HepG2 (cell line): Measurements from ENCODE around the gene GALNT12. TPM values are rescaled to one million over a fixed set of nuclear protein-coding genes. Genes with fewer than 3 reads are reported as not detected.

Experiments
- ATAC-seq: fragments of 200-7000 bp; cut with Tn5 transposase; 3 replicates; pipeline ENCODE4 v1.9.1; 2020; ENCODE audit warnings: mild to moderate bottlenecking, moderate library complexity
- BruUV-seq: library from RNA; stranded (reverse); fragments of 400-500 nt; replicated peaks from 2 replicates; lab custom pipeline; 2021; lab: Mats Ljungman, UMichigan
- CTCF ChIA-PET: fragments of 300-600 bp; formaldehyde crosslinking; extraction: SDS; loops from one replicate; lab custom pipeline; 2021; ENCODE audit warnings: low total read pairs, inconsistent platforms, low intra/inter-chr PET ratio; lab: Yijun Ruan, JAX
- POLR2A ChIA-PET: fragments of 350-600 bp; sonication (Branson Sonifier 250); formaldehyde crosslinking; loops from one replicate; lab custom pipeline; 2020; ENCODE audit warnings: antibody characterized with exemption, inconsistent platforms; lab: Yijun Ruan, JAX
- DNase-seq: peaks from one replicate; pipeline ENCODE4 v3.0.0-alpha.2; 2015; ENCODE audit warnings: low spot score
- FAIRE-seq: peaks from 3 replicates; lab custom pipeline; 2011; peaks lifted over from hg19 to GRCh38; lab: Jason Lieb, UNC
- H2AFZ ChIP-seq: one replicate; pipeline ENCODE4 v1.6.1; 2011; ENCODE audit warnings: low read length, inconsistent platforms
- H3K27ac ChIP-seq: fragments of 300-600 bp; 3 replicates; pipeline ENCODE4 v1.8.0; 2011; ENCODE audit warnings: mixed run types, mild to moderate bottlenecking, mixed read lengths, low read length, inconsistent platforms; ENCODE audit not compliant: insufficient read depth; ENCODE audit errors: extremely low read length
- H3K27me3 ChIP-seq, 2 experiments: fragments of 200-600 bp in 1 of 2; 2 replicates in 1 of 2; 3 replicates in 1 of 2; pipeline versions ENCODE4 v1.6.0 to v1.8.0; 2011; ENCODE audit warnings: low read length in 2 of 2, mild to moderate bottlenecking in 2 of 2, moderate library complexity in 2 of 2, inconsistent platforms in 1 of 2; ENCODE audit not compliant: insufficient read depth in 2 of 2, control insufficient read depth in 1 of 2
- H3K36me3 ChIP-seq, 2 experiments: fragments of 200-600 bp in 1 of 2; replicated peaks in 1 of 2; 2 replicates in 1 of 2; 3 replicates in 1 of 2; pipeline versions ENCODE4 v1.5.1 to v1.8.0; 2011; ENCODE audit warnings: low read length in 2 of 2, inconsistent platforms in 1 of 2; ENCODE audit not compliant: insufficient read depth in 2 of 2, control insufficient read depth in 1 of 2
- H3K4me1 ChIP-seq: 2 replicates; pipeline ENCODE4 v1.5.1; 2012; ENCODE audit warnings: low read length, inconsistent platforms; ENCODE audit not compliant: insufficient read depth
- H3K4me2 ChIP-seq: 2 replicates; pipeline ENCODE4 v1.6.0; 2011; ENCODE audit warnings: low read depth, low read length, inconsistent platforms
- H3K4me3 ChIP-seq, 3 experiments: fragments of 200-600 bp in 1 of 3; sonication (generic), shearing (Covaris generic) in 1 of 3; replicated peaks in 1 of 3; 2 replicates each; pipeline ENCODE4 v1.5.1; 2011 to 2016; ENCODE audit warnings: low read length in 3 of 3, inconsistent platforms in 2 of 3, low read depth in 2 of 3, mild to moderate bottlenecking in 2 of 3, control low read depth in 1 of 3, mixed read lengths in 1 of 3; ENCODE audit not compliant: insufficient read depth in 1 of 3
- H3K79me2 ChIP-seq: one replicate; pipeline ENCODE4 v1.6.1; 2011; ENCODE audit warnings: low read length, inconsistent platforms; ENCODE audit not compliant: insufficient read depth
- H3K9ac ChIP-seq: 2 replicates; pipeline ENCODE4 v1.6.0; 2011; ENCODE audit warnings: mild to moderate bottlenecking, low read depth, low read length, inconsistent platforms; ENCODE audit not compliant: insufficient read depth
- H3K9me3 ChIP-seq: 2 replicates; pipeline ENCODE4 v1.5.1; 2012; ENCODE audit warnings: mild to moderate bottlenecking, low read length
- H4K20me1 ChIP-seq: 2 replicates; pipeline ENCODE4 v1.6.0; 2011; ENCODE audit warnings: inconsistent platforms, mild to moderate bottlenecking, low read length, moderate library complexity; ENCODE audit not compliant: insufficient read depth
- BORCS8-MEF2B ChIP-seq: sonication (generic); formaldehyde crosslinking; IDR thresholded peaks from 2 replicates; pipeline ENCODE4 v1.8.0; 2022; ENCODE audit warnings: mild to moderate bottlenecking, missing genetic modification reagents
- ETV5 ChIP-seq: IDR thresholded peaks from 2 replicates; pipeline ENCODE4 v1.6.1; 2018; ENCODE audit warnings: missing biosample characterization, missing genetic modification reagents, inconsistent platforms, borderline replicate concordance
- GPN1 ChIP-seq: sonication (generic); formaldehyde crosslinking; IDR thresholded peaks from 2 replicates; pipeline ENCODE4 v1.5.1; 2020; ENCODE audit warnings: missing genetic modification reagents, borderline replicate concordance
- HOXA3 ChIP-seq: sonication (generic); formaldehyde crosslinking; IDR thresholded peaks from 2 replicates; pipeline ENCODE4 v1.5.0; 2020; ENCODE audit warnings: missing genetic modification reagents
- KLF6 ChIP-seq: IDR thresholded peaks from 2 replicates; pipeline ENCODE4 v1.8.0; 2016; ENCODE audit warnings: missing biosample characterization, missing genetic modification reagents
- MBD4 ChIP-seq: IDR thresholded peaks from 2 replicates; pipeline ENCODE4 v1.6.1; 2012; ENCODE audit warnings: low read length, inconsistent platforms, borderline replicate concordance
- NFATC3 ChIP-seq: sonication (generic); formaldehyde crosslinking; IDR thresholded peaks from 2 replicates; pipeline ENCODE4 v1.5.1; 2020; ENCODE audit warnings: mild to moderate bottlenecking, missing genetic modification reagents
- NFE2L1 ChIP-seq: sonication (generic); formaldehyde crosslinking; IDR thresholded peaks from 2 replicates; pipeline ENCODE4 v1.4.0; 2020; ENCODE audit warnings: missing genetic modification reagents, mild to moderate bottlenecking, borderline replicate concordance
- NFYB ChIP-seq: sonication (generic); formaldehyde crosslinking; IDR thresholded peaks from 2 replicates; pipeline ENCODE4 v1.4.0; 2020; ENCODE audit warnings: missing genetic modification reagents
- POGZ ChIP-seq: sonication (generic); formaldehyde crosslinking; IDR thresholded peaks from 2 replicates; pipeline ENCODE4 v1.4.0; 2020; ENCODE audit warnings: mild to moderate bottlenecking, missing genetic modification reagents
- SATB2 ChIP-seq: sonication (generic); formaldehyde crosslinking; IDR thresholded peaks from 2 replicates; pipeline ENCODE4 v1.5.0; 2020; ENCODE audit warnings: missing genetic modification reagents
- WIZ ChIP-seq: sonication (generic); formaldehyde crosslinking; IDR thresholded peaks from 2 replicates; pipeline ENCODE4 v1.5.1; 2020; ENCODE audit warnings: mild to moderate bottlenecking, missing genetic modification reagents
- YEATS4 ChIP-seq: sonication (generic); formaldehyde crosslinking; IDR thresholded peaks from 2 replicates; pipeline ENCODE4 v1.4.0; 2020; ENCODE audit warnings: missing genetic modification reagents, borderline replicate concordance
- ZNF260 ChIP-seq: sonication (generic); formaldehyde crosslinking; IDR thresholded peaks from 2 replicates; pipeline ENCODE4 v1.4.0; 2020; ENCODE audit warnings: missing genetic modification reagents, low read depth, mild to moderate bottlenecking, borderline replicate concordance
- ZNF33B ChIP-seq: sonication (generic); formaldehyde crosslinking; IDR thresholded peaks from 2 replicates; pipeline ENCODE4 v1.5.1; 2020; ENCODE audit warnings: mild to moderate bottlenecking, missing genetic modification reagents
- ZNF839 ChIP-seq: sonication (generic); formaldehyde crosslinking; IDR thresholded peaks from 2 replicates; pipeline ENCODE4 v1.4.0; 2020; ENCODE audit warnings: missing genetic modification reagents, mild to moderate bottlenecking, borderline replicate concordance
- WGBS: methylation state at CpG from one replicate; pipeline ENCODE4 v1.1.6; 2017; ENCODE audit warnings: low lambda C conversion rate; 5-methylcytosine and 5-hydroxymethylcytosine counted together
- in situ Hi-C: cut with HindIII; loops from 2 replicates; pipeline ENCODE4 v1.10.0; 2017; ENCODE audit warnings: low pct_unique_long_range_greater_than_20kb; ENCODE audit not compliant: extremely low pct_ligation_motif_present
- intact Hi-C: fragments of 100-400 bp; cut with micrococcal nuclease; formaldehyde crosslinking; loops from one replicate; pipeline ENCODE4 v1.10.0; 2022; ENCODE audit not compliant: unreplicated experiment
- polyA plus RNA-seq, 8 experiments: library from polyadenylated mRNA; depleted of rRNA in 3 of 8; stranded (reverse) in 7 of 8; unstranded in 1 of 8; fragments of >200 nt; fragmentation: Illumina TruSeq in 4 of 8; extraction: Trizol in 4 of 8; gene quantifications; 2 replicates each; pipeline versions ENCODE4 v1.2.1 to v1.2.3, GENCODE V29; 2011 to 2016; ENCODE audit warnings: low read depth in 4 of 8, missing spikeins in 1 of 8, mixed read lengths in 1 of 8; ENCODE audit not compliant: insufficient read depth in 1 of 8
- total RNA-seq, 5 experiments: library from RNA; depleted of rRNA; stranded (reverse); fragments of >200 nt; fragmentation: Illumina TruSeq; extraction: Trizol; gene quantifications; 2 replicates each; pipeline ENCODE4 v1.2.3, GENCODE V29; 2016; ENCODE audit warnings: low read depth in 1 of 5
- TF ChIP-seq, protein P1 (sequence below): sonication (generic); formaldehyde crosslinking; IDR thresholded peaks from 2 replicates; pipeline ENCODE4 v1.4.0; 2020; ENCODE audit warnings: missing genetic modification reagents, mild to moderate bottlenecking, borderline replicate concordance

The GALNT12 gene
- total and polyA plus RNA-seq, 2 of the 13 experiments (the other 11 are each of a cell fraction or from before 2014, with no cell fraction given), result 0.07 TPM; not detected in 1

DNA sequence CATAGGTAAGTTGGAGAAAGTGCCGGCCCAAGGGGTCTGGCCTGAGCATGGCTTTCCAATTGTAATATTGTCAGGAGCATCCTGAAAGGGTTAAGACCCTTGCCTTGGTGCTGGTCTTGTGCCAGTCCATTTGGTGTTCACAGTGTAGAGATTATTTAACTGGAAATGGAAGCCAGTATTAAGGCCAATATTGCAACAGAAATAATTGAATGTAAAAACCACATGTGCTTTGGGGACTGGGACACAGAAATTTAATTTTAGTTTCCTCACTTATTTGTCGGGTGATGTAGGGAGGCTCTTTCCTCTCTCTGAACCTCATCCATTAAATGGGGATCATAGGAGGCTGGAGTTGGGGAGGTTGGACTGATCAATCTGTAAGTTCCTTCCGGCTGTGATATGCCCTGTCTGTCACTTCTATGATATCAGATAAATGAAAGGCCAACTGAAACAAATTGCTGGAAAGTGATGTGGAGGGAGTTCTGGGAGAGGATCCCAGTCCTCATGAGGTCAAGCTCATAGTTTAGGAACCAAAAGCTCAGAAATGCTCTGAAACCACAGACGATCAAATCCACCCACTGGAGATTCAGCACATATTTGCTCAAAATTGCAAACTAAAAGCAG, 81.4 kb downstream of the GALNT12 start:
- Histone ChIP-seq H3K9ac (no peak overlapping the region), H3K27me3 (peaks cover 0 to 14% of the 10 kb centered on the region in 2 experiments; a peak in 2 of 5 replicates), H3K36me3 (no peaks in the 10 kb centered on the region), H2AFZ (no peak overlapping the region), H4K20me1 (no peaks in the 10 kb centered on the region), H3K27ac (no peak overlapping the region), H3K4me1 (no peaks in the 10 kb centered on the region), H3K9me3 (no peaks in the 10 kb centered on the region), H3K79me2 (no peaks in the 10 kb centered on the region), H3K4me2 (no peak overlapping the region), H3K4me3 (no peak overlapping the region)
- BruUV-seq, result no TSS peak
- DNase-seq (no peak), FAIRE-seq (no peak), ATAC-seq (no peak)
- in situ Hi-C loops, result no loop called here
- CTCF ChIA-PET, result no interaction called here
- no peak for TF ChIP-seq NFE2L1 (CRISPR knock-in tag)
- 30% methylated on average over 4 of the region's 4 CpGs for WGBS
- intact Hi-C loops, result no loop called here
- POLR2A ChIA-PET, result no interaction called here

DNA sequence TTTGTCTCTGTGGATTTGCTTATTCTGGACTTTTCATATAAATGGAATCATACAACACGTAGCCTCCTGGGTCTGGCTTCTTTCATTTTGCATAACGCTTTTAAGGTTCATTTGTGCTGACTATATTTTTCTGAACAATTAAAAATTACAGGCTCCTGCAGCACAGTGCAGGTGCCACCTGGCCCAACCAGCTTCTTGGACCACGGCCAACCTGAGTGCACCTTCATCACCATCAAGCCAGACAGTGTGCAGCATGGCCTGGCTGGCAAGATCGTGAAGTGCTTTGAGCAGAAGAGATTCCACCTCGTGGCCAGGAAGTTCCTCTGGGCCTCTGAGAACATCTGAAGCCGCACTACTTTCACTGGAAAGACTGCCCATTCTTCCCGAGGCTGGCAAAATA, 82.8 kb downstream of the GALNT12 start:
- BruUV-seq, result no TSS peak
- no peak overlapping the region for H3K4me2 ChIP-seq
- DNase-seq (no peak), FAIRE-seq (no peak), ATAC-seq (no peak)
- TF ChIP-seq GPN1 (CRISPR knock-in tag), result no peak
- TF ChIP-seq BORCS8-MEF2B (CRISPR knock-in tag), result no peak
- TF ChIP-seq NFATC3 (CRISPR knock-in tag), result no peak
- TF ChIP-seq ZNF260, result no peak
- TF ChIP-seq ETV5 (CRISPR knock-in tag), result no peak
- no peak for TF ChIP-seq YEATS4 (CRISPR knock-in tag)
- TF ChIP-seq ZNF33B, result no peak
- no peak for TF ChIP-seq POGZ (CRISPR knock-in tag)
- TF ChIP-seq HOXA3 (CRISPR knock-in tag), result no peak
- TF ChIP-seq NFYB (CRISPR knock-in tag), result no peak
- TF ChIP-seq WIZ (CRISPR knock-in tag), result no peak
- TF ChIP-seq, protein P1, sequence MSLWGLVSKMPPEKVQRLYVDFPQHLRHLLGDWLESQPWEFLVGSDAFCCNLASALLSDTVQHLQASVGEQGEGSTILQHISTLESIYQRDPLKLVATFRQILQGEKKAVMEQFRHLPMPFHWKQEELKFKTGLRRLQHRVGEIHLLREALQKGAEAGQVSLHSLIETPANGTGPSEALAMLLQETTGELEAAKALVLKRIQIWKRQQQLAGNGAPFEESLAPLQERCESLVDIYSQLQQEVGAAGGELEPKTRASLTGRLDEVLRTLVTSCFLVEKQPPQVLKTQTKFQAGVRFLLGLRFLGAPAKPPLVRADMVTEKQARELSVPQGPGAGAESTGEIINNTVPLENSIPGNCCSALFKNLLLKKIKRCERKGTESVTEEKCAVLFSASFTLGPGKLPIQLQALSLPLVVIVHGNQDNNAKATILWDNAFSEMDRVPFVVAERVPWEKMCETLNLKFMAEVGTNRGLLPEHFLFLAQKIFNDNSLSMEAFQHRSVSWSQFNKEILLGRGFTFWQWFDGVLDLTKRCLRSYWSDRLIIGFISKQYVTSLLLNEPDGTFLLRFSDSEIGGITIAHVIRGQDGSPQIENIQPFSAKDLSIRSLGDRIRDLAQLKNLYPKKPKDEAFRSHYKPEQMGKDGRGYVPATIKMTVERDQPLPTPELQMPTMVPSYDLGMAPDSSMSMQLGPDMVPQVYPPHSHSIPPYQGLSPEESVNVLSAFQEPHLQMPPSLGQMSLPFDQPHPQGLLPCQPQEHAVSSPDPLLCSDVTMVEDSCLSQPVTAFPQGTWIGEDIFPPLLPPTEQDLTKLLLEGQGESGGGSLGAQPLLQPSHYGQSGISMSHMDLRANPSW (CRISPR knock-in tag), result no peak
- no peak for TF ChIP-seq MBD4
- TF ChIP-seq SATB2 (CRISPR knock-in tag), result no peak
- no peak for TF ChIP-seq KLF6 (CRISPR knock-in tag)
- no peak for TF ChIP-seq ZNF839
- intact Hi-C loops, result no loop called here
- H2AFZ ChIP-seq, result no peak overlapping the region
- no peaks in the 10 kb centered on the region for H3K79me2 ChIP-seq
- H4K20me1 ChIP-seq, result no peaks in the 10 kb centered on the region
- CTCF ChIA-PET, result no interaction called here
- no peaks in the 10 kb centered on the region for H3K36me3 ChIP-seq
- no peaks in the 10 kb centered on the region for H3K4me1 ChIP-seq
- no peak overlapping the region for H3K4me3 ChIP-seq
- no peak overlapping the region for H3K9ac ChIP-seq
- 27% methylated on average over 5 of the region's 7 CpGs for WGBS
- in situ Hi-C loops, result no loop called here
- H3K9me3 ChIP-seq, result no peaks in the 10 kb centered on the region
- H3K27ac ChIP-seq, result no peak overlapping the region
- POLR2A ChIA-PET, result no interaction called here
- peaks cover 0 to 14% of the 10 kb centered on the region in 2 experiments; a peak in 2 of 5 replicates for H3K27me3 ChIP-seq
